ENCODE data around the gene ZFYVE21. TPM values are rescaled to one million over a fixed set of nuclear protein-coding genes. Genes with fewer than 3 reads are reported as not detected.

Gene ZFYVE21
- total RNA-seq, 1 donor, result 47.0 TPM

DNA sequence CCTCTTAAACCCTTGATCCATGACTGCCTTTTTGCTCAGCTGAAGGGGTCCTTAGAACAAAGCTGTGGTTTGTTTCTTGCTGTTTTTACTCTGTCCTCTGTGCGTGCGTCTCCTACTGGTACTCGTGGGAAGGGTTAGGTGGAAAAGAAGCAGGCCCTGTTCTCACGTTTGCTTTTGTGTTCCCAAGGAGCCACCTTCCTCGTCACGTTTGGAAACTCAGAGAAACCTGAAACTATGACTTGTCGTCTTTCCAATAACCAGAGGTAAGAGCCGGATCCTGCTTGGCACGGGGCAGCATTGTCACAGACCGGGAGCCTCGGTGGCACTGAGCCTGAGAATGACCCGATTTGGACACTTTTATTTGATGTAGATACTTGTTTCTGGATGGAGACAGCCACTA is 13.1 kb downstream of the ZFYVE21 start:
- DNase-seq (ENCODE audit: low read depth), result no peak
- TF ChIP-seq, protein P1, sequence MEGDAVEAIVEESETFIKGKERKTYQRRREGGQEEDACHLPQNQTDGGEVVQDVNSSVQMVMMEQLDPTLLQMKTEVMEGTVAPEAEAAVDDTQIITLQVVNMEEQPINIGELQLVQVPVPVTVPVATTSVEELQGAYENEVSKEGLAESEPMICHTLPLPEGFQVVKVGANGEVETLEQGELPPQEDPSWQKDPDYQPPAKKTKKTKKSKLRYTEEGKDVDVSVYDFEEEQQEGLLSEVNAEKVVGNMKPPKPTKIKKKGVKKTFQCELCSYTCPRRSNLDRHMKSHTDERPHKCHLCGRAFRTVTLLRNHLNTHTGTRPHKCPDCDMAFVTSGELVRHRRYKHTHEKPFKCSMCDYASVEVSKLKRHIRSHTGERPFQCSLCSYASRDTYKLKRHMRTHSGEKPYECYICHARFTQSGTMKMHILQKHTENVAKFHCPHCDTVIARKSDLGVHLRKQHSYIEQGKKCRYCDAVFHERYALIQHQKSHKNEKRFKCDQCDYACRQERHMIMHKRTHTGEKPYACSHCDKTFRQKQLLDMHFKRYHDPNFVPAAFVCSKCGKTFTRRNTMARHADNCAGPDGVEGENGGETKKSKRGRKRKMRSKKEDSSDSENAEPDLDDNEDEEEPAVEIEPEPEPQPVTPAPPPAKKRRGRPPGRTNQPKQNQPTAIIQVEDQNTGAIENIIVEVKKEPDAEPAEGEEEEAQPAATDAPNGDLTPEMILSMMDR (IDR thresholded peaks at IDR 0.05; ENCODE audit: insufficient read depth, low read length), result no peak
- no peak overlapping the region for H3K4me3 ChIP-seq (ENCODE audit: low read depth, low read length)

GRCh38 chr14:103729496-103730448 is 14.2 kb downstream of the ZFYVE21 start:
- TF ChIP-seq, protein P1 (IDR thresholded peaks at IDR 0.05; ENCODE audit: insufficient read depth, low read length), result no peak
- no peak for DNase-seq (ENCODE audit: low read depth)
- H3K4me3 ChIP-seq (ENCODE audit: low read depth, low read length), result no peak overlapping the region

- no peak overlapping the region for H3K4me3 ChIP-seq (ENCODE audit: low read depth, low read length)
- TF ChIP-seq, protein P1 (IDR thresholded peaks at IDR 0.05; ENCODE audit: insufficient read depth, low read length), result peak; percentile 16
- no peak for DNase-seq (ENCODE audit: low read depth)
Observed at GRCh38 chr14:103730490-103731035, 15.0 kb downstream of the ZFYVE21 start.

DNA sequence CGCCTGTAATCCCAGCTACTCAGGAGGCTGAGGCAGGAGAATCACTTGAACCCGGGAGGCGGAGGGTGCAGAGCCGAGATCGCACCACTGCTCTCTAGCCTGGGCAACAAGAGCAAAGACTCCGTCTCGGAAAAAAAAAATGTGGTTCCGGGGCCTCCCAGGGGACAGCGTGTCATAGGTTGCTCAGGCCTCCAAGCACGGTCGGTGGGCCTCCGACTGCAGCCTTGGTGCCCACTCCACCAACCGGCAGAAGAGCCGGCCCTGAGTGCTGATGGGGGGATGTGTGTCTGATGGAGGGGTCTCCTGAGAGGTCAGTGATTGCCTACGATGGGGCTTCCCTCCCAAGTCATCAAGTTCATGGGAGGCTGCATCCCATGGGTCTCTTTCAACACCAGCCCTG is 15.9 kb downstream of the ZFYVE21 start:
- H3K4me3 ChIP-seq (ENCODE audit: low read depth, low read length), result no peak overlapping the region
- no peak for DNase-seq (ENCODE audit: low read depth)
- TF ChIP-seq, protein P1 (IDR thresholded peaks at IDR 0.05; ENCODE audit: insufficient read depth, low read length), result no peak

DNA sequence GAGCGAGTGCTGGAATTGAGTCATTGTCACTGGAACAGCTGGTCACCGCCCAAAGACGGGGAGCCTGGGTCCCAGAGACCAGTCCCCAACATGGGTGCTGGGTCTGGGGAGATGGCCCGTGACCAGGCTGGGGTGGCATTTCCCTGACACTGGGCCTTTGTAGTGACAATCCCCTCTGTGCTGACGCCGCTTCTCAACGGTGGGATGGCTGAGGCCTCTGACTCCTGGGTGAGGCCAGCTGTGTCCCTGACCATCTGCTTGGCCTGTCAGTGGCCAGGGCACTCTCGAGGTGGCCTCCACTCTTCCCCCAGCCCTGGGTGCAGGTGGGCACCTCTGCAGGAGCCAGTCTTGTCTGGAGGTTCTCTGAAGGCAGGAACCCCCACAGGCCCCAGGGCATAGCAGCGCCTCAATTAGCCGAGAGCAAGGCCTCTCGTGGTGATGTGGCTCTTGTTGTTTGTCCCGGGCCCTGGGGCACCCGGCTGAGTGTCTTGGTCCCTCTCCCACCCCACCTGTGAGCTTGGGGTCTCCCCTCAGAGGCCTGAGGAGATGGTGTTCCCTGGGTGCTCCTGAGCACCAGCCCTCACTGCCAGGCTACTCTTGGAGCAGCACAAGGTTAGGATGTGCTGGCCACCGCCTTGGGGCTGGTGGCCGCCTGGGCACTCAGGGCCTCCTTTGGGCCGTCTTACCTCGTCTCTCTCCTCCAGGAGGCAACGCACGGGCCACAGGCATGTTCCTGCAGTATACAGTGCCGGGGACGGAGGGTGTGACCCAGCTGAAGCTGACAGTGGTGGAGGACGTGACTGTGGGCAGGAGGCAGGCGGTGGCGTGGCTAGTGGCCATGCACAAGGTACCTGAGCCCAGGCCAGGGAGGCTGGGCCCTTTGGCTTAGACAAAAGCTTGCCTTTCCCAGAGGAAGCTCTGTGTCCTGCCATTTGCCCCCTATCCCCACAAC is 16.6 kb downstream of the ZFYVE21 start:
- TF ChIP-seq, protein P1 (IDR thresholded peaks at IDR 0.05; ENCODE audit: insufficient read depth, low read length), result no peak
- no peak overlapping the region for H3K4me3 ChIP-seq (ENCODE audit: low read depth, low read length)
- DNase-seq (ENCODE audit: low read depth), result no peak

DNA sequence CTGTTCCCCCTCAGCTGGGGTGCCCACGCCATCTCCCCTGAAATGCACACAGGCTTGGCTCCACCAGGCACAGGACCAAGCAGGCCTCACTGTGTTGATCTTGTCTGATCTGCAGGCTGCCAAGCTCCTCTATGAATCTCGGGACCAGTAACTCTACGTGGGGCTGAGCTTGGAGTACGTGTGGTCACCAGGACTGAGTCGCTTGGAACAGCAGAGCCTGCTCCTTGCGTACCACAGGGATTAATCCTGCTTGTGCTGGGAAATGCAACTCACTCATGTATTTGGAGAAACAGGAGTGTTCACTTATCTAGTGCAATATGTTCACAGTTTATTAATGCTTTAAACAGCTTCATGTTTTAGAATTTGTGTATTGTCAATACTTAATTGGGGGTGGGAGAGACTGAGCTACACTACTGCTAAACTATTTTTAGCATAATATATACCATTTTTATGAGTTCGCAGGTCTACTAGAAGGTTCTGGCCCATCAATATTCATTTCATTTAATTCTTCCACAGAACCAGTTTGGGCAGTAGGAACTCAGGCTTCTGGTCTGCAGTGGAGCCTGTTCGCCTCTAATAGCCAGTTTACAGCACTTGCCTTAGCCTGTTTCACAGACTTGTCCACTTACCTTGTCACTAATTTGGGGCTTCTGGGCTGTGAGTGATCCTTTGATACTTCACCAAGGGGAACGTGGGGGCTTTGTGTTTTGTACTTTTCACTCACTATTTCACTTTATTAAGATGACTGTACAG is 17.4 kb downstream of the ZFYVE21 start:
- H3K4me3 ChIP-seq (ENCODE audit: low read depth, low read length), result no peak overlapping the region
- TF ChIP-seq, protein P1 (IDR thresholded peaks at IDR 0.05; ENCODE audit: insufficient read depth, low read length), result no peak
- DNase-seq (ENCODE audit: low read depth), result no peak
